GM21423 (cell line): ENCODE results near the gene UGT1A10.

Source experiments
- ATAC-seq: cut with Tn5 transposase; IDR thresholded peaks from one replicate; pipeline ENCODE4 v1.9.1; 2021; ENCODE audit warnings: mild to moderate bottlenecking, moderate library complexity; ENCODE audit not compliant: unreplicated experiment

The UGT1A10 gene

GRCh38 chr2:233801357-233802131 is 165.3 kb downstream of the UGT1A10 start:
- no peak for ATAC-seq

- ATAC-seq, result no peak
Measured at GRCh38 chr2:233802132-233802815, 166.0 kb downstream of the UGT1A10 start.

GRCh38 chr2:233803292-233803911 is 167.2 kb downstream of the UGT1A10 start:
- no peak for ATAC-seq

- ATAC-seq, result no peak
Measured at GRCh38 chr2:233803994-233804393, 167.7 kb downstream of the UGT1A10 start.

GRCh38 chr2:233807215-233807865 is 171.1 kb downstream of the UGT1A10 start:
- ATAC-seq, result no peak

- no peak for ATAC-seq
Measured at GRCh38 chr2:233807966-233808935, 172.0 kb downstream of the UGT1A10 start.

- ATAC-seq, result no peak
Measured at GRCh38 chr2:233810385-233810784, 174.1 kb downstream of the UGT1A10 start.

- ATAC-seq, result no peak
Measured at GRCh38 chr2:233811087-233811486, 174.8 kb downstream of the UGT1A10 start.

- ATAC-seq, result no peak
Measured at GRCh38 chr2:233811732-233812131, 175.5 kb downstream of the UGT1A10 start.

GRCh38 chr2:233813236-233814055 is 177.2 kb downstream of the UGT1A10 start:
- no peak for ATAC-seq

GRCh38 chr2:233814056-233814835 is 178.0 kb downstream of the UGT1A10 start:
- ATAC-seq, result no peak

- ATAC-seq, result no peak
Measured at GRCh38 chr2:233815861-233816260, 179.6 kb downstream of the UGT1A10 start.

GRCh38 chr2:233816334-233816733 is 180.1 kb downstream of the UGT1A10 start:
- no peak for ATAC-seq

GRCh38 chr2:233816771-233817170 is 180.5 kb downstream of the UGT1A10 start:
- no peak for ATAC-seq

- no peak for ATAC-seq
Measured at GRCh38 chr2:233817361-233817911, 181.2 kb downstream of the UGT1A10 start.

- ATAC-seq, result no peak
Measured at GRCh38 chr2:233817995-233818638, 181.9 kb downstream of the UGT1A10 start.

GRCh38 chr2:233818639-233819621 is 182.7 kb downstream of the UGT1A10 start:
- no peak for ATAC-seq
